ENCODE measurements around the gene ARF6. TPM values are rescaled to one million over a fixed set of nuclear protein-coding genes. Genes with fewer than 3 reads are reported as not detected.
A peak's percentile ranks its signal among the peaks of the same experiment; 100 is the strongest.

ARF6 gene
- total RNA-seq, 1 donor = 58.6 TPM

- H3K4me2 ChIP-seq (ENCODE audit: insufficient read depth, low read length) = no peak overlapping the region
- no peaks in the 10 kb centered on the region for H3K27me3 ChIP-seq (ENCODE audit: insufficient read depth, low read length)
- no peaks in the 10 kb centered on the region for H4K20me1 ChIP-seq (ENCODE audit: insufficient read depth, low read length)
- no peaks in the 10 kb centered on the region for H3K36me3 ChIP-seq (ENCODE audit: insufficient read depth, low read length)
- no peak for TF ChIP-seq CTCF (IDR thresholded peaks at IDR 0.05; ENCODE audit: extremely low read depth, low read depth, low read length)
- DNase-seq (ENCODE audit: insufficient read length, low spot score, missing footprints) = no peak
- H3K4me3 ChIP-seq (ENCODE audit: insufficient read depth, low read length) = no peak overlapping the region
- H3K9me3 ChIP-seq (ENCODE audit: low read depth, low read length) = no peaks in the 10 kb centered on the region
- H2AFZ ChIP-seq (ENCODE audit: low read length) = no peak overlapping the region
- no peaks in the 10 kb centered on the region for H3K79me2 ChIP-seq (ENCODE audit: insufficient read depth, low read length)
- peaks cover 9% of the 10 kb centered on the region for H3K4me1 ChIP-seq (ENCODE audit: insufficient read depth, low read length)
- no peak overlapping the region for H3K27ac ChIP-seq (ENCODE audit: low read depth, low read length)
These were observed 25.8 kb downstream of the ARF6 start for GRCh38 chr14:49918706-49919105.

- no peaks in the 10 kb centered on the region for H4K20me1 ChIP-seq (ENCODE audit: insufficient read depth, low read length)
- no peak for TF ChIP-seq CTCF (IDR thresholded peaks at IDR 0.05; ENCODE audit: extremely low read depth, low read depth, low read length)
- no peak for DNase-seq (ENCODE audit: insufficient read length, low spot score, missing footprints)
- no peak overlapping the region for H3K27ac ChIP-seq (ENCODE audit: low read depth, low read length)
- H3K4me2 ChIP-seq (ENCODE audit: insufficient read depth, low read length) = no peak overlapping the region
- H3K4me1 ChIP-seq (ENCODE audit: insufficient read depth, low read length) = peaks cover 4% of the 10 kb centered on the region
- no peaks in the 10 kb centered on the region for H3K27me3 ChIP-seq (ENCODE audit: insufficient read depth, low read length)
- H3K79me2 ChIP-seq (ENCODE audit: insufficient read depth, low read length) = no peaks in the 10 kb centered on the region
- no peaks in the 10 kb centered on the region for H3K36me3 ChIP-seq (ENCODE audit: insufficient read depth, low read length)
- peak overlapping the region; percentile 15 for H2AFZ ChIP-seq (ENCODE audit: low read length)
- no peaks in the 10 kb centered on the region for H3K9me3 ChIP-seq (ENCODE audit: low read depth, low read length)
- H3K4me3 ChIP-seq (ENCODE audit: insufficient read depth, low read length) = no peak overlapping the region
These were observed 27.2 kb downstream of the ARF6 start for GRCh38 chr14:49919825-49920659.

- Histone ChIP-seq H3K27ac (ENCODE audit: low read depth, low read length) (no peak overlapping the region), H3K27me3 (ENCODE audit: insufficient read depth, low read length) (no peaks in the 10 kb centered on the region), H3K79me2 (ENCODE audit: insufficient read depth, low read length) (no peaks in the 10 kb centered on the region), H3K36me3 (ENCODE audit: insufficient read depth, low read length) (no peaks in the 10 kb centered on the region), H3K9me3 (ENCODE audit: low read depth, low read length) (no peaks in the 10 kb centered on the region), H3K4me1 (ENCODE audit: insufficient read depth, low read length) (no peaks in the 10 kb centered on the region), H3K4me3 (ENCODE audit: insufficient read depth, low read length) (no peak overlapping the region), H4K20me1 (ENCODE audit: insufficient read depth, low read length) (no peaks in the 10 kb centered on the region), H3K4me2 (ENCODE audit: insufficient read depth, low read length) (no peak overlapping the region), H2AFZ (ENCODE audit: low read length) (no peak overlapping the region)
- no peak for TF ChIP-seq CTCF (IDR thresholded peaks at IDR 0.05; ENCODE audit: extremely low read depth, low read depth, low read length)
- no peak for DNase-seq (ENCODE audit: insufficient read length, low spot score, missing footprints)
These were observed 28.1 kb downstream of the ARF6 start for GRCh38 chr14:49920935-49921334.

GRCh38 chr14:49921401-49921800, 28.5 kb downstream of the ARF6 start:
- no peak for TF ChIP-seq CTCF (IDR thresholded peaks at IDR 0.05; ENCODE audit: extremely low read depth, low read depth, low read length)
- H3K79me2 ChIP-seq (ENCODE audit: insufficient read depth, low read length) = no peaks in the 10 kb centered on the region
- no peak overlapping the region for H3K27ac ChIP-seq (ENCODE audit: low read depth, low read length)
- no peak overlapping the region for H3K4me2 ChIP-seq (ENCODE audit: insufficient read depth, low read length)
- no peaks in the 10 kb centered on the region for H3K9me3 ChIP-seq (ENCODE audit: low read depth, low read length)
- no peaks in the 10 kb centered on the region for H3K4me1 ChIP-seq (ENCODE audit: insufficient read depth, low read length)
- no peak overlapping the region for H3K4me3 ChIP-seq (ENCODE audit: insufficient read depth, low read length)
- DNase-seq (ENCODE audit: insufficient read length, low spot score, missing footprints) = no peak
- H4K20me1 ChIP-seq (ENCODE audit: insufficient read depth, low read length) = no peaks in the 10 kb centered on the region
- no peaks in the 10 kb centered on the region for H3K27me3 ChIP-seq (ENCODE audit: insufficient read depth, low read length)
- no peaks in the 10 kb centered on the region for H3K36me3 ChIP-seq (ENCODE audit: insufficient read depth, low read length)
- no peak overlapping the region for H2AFZ ChIP-seq (ENCODE audit: low read length)

Measured in osteoblast (primary cell).